GM21723 (cell line): ENCODE measurements around the gene PXMP2.

Experiments
- ATAC-seq: cut with Tn5 transposase; IDR thresholded peaks from one replicate; pipeline ENCODE4 v1.9.1; 2021; ENCODE audit warnings: mild to moderate bottlenecking, moderate library complexity; ENCODE audit not compliant: unreplicated experiment

The PXMP2 gene

GRCh38 chr12:132687211-132688164 is at the start of gene PXMP2, which contains the start of gene POLE:
Gene PXMP2, plus strand, starts transcription at chr12:132687587. Its CDS starts 84 bp downstream, at chr12:132687671.
Gene POLE, minus strand, starts transcription at chr12:132687342. Its CDS starts 27 bp downstream, at chr12:132687315.
- peak; percentile 96 for ATAC-seq

- ATAC-seq: no peak
These were observed 49.6 kb upstream of the PXMP2 start for GRCh38 chr12:132637811-132638210.

DNA sequence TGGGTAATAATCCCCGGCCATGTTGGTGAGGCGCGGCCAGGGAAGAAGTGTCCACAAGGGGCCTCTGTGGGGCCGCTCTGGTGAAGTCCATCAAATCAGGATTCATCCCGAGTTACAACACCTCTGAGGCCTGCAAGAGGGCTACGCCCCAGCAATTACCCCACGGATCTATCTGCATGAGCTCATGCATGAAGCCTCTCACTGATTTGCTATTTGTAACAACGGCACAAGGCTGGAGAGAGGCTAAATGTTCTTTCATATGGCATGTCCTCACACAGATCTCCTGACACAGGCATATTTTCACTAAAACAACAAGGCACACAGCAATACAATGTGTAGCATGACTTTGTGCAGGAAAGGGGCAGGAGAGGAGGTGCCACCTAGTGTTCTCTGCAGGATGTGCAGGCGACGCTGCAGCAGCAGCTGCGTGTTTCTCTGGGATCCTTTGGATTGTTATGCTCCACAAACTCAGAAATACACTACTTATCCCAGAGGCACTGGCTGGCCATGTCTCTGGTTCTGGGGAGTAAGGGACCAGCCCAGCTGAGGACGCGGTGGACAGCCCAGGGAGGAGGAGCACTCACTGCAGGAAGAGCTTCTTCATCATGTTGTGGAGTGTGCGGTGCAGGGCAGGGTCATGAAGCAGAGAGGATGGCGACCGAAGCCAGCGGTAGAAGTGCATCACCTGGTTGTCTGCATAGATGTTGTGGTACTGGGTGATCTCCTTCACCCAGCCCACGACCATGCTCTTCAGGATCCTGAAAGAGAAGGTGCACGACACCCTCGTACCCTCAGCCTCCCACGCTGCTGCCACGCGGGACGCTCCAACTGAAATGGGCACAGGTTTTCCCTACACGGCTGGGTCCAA is 48.6 kb upstream of the PXMP2 start:
- no peak for ATAC-seq

DNA sequence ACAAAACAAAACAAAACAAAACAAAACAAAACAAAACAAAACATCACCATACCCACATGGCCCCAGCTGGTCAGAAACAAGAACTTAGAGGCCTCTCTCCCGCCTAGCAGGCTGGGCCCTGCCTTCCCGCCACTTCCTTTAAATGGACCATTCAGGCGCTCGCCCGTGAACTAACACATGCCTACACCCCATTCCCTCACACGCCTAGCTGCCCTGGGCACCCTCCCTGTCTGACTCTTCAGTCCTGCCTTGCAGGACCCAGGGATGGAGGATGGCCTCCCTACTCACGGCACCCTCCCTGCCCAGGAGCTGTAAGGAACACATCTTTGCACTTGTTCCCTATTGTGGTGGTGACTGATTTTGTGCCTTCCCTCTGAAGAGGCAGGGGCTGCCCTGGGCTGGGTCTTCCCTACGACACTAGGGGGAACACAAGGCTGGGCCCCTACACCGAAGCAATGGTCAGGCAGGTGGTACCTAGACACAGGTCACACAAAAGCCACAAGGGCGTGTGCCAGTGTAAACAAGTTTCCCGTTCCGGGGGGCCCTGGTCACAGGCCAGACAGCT is 47.3 kb upstream of the PXMP2 start:
- ATAC-seq: no peak

DNA sequence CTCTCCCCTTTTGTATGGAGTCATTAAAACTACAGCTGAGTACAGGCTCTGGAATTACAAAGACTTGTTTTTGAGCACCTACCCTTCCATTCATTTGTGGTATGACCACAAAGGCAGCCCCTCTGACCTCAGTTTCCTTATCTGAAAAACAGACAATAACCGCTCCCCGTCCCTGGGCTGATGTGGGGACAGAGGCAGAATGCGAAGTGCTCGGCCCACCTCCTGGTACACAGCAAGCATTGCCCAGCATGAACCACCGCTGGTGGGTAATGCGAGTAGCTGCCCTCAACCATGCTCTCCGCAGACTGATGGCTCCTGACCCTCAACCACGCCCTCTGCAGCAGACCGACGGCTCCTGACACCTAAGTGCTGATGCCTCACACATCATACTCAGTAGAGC is 46.5 kb upstream of the PXMP2 start:
- no peak for ATAC-seq

GRCh38 chr12:132641811-132642650 is 45.4 kb upstream of the PXMP2 start:
- no peak for ATAC-seq

GRCh38 chr12:132642846-132643835 is 44.2 kb upstream of the PXMP2 start:
- no peak for ATAC-seq

GRCh38 chr12:132646850-132647249 is 40.5 kb upstream of the PXMP2 start:
- ATAC-seq: no peak

DNA sequence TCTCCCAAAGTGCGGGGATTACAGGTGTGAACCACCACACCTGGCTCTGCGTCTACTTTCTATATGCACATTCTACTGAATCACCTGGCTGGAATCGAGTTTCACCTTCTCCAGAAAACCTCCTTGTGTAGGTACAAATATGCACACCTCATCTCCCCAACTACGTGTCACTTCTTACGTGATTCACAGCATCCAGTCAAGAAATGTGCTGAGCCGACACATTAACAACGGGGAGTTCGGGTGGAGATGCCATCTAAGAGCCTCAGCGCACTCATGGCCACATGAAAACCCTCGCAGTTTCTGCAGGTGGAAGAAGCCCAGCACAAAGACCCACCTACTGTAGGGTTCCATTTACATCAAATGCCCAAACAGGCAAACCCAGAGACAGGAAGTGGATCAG is 39.5 kb upstream of the PXMP2 start:
- ATAC-seq: no peak

GRCh38 chr12:132648616-132649225 is 38.7 kb upstream of the PXMP2 start:
- ATAC-seq: no peak

GRCh38 chr12:132649226-132649945 is 38.0 kb upstream of the PXMP2 start:
- no peak for ATAC-seq

DNA sequence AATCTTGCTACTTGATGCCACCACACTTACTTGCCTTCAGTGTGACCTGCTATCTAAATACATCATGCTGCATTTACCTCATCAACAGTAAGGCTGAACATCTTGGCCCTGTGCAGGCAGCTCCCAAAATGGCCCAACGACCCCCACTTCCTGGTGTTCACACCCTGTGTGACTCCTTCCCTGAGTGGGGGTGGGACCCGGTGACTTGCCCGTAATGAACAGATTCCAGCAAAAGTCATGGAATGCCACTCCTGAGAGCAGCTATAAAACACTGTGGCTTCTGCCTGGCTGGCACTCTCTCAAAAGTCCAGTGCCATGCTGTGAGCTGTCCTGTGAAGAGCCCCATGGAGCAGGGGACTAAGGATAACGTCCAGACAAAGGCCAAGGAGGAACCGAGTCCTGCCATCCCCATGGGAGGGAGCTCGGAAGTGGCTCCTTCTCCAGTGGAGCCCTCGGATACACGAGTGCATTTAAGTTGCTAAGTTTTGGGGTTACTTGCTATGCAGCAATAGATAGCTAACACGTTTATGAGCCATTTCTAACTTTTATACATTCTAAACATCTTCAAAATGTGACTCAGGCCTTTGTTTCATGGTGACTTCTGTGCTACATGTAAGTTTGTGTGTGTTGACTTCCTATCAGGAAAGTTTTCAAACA is 35.8 kb upstream of the PXMP2 start:
- no peak for ATAC-seq

DNA sequence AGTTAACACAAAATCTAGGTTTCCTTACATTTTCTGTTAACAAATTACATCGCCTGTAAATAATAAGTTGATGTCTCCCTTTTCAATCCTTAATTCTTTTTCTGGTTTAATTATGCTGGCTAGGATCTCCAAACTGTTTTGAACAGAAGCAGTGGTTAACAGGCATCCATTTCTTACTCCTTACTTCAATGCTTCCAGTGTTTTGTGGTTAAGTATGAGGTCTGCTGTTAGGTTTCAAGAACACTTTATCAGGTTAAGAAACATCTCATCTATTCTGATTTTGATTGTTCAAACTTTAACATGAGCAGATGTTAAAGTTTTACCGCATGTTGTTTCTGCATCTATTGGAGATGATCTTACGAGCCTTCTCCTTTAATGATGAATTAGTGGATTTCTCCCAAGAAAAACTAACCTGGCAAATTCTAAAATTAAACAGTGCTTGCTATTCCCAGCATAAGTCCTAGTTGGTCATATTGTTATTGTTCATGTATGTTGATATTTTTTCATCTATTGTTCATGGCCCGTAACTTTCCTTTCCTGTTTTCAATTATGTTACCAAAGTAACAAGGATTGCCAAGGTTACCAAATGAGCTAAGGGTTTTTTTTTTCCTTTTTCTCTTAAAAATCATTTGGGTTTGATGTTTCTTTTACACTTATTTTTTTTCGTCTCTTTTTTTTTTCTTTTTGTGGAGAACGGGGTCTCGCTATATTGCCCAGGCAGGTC is 33.7 kb upstream of the PXMP2 start:
- no peak for ATAC-seq

GRCh38 chr12:132657004-132657727 is 30.2 kb upstream of the PXMP2 start:
- no peak for ATAC-seq

DNA sequence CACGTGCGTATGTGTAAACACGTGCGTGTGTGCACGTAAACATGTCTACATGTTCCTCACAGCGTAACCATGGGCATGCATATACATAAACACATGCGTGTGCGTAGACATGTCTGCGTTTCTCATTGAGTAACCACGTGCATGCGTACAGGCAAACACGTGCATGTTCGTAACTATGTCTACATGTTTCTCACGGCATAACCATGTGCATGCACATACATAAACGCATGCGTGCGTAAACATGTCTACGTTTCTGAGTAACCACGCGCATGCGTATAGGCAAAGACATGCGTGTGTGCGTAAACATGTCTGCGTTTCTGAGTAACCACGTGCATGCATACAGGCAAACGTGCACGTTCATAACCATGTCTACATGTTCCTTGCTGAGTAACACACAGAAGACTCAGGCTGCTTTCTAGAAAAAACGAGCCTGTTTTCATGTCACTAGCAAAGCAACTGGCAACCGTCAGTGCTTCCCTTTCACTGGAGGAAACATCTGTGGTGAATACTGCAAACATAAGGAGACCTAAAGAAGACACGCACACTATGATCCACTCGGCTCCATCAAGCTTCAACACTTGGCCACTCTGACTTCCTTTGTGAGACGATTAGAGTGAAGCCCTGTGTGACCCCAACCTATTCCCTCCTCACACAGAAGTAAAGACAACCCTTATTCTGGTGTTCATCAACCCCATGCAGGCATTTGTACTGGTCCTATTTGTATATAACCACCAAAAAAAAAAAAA is 29.1 kb upstream of the PXMP2 start:
- no peak for ATAC-seq

DNA sequence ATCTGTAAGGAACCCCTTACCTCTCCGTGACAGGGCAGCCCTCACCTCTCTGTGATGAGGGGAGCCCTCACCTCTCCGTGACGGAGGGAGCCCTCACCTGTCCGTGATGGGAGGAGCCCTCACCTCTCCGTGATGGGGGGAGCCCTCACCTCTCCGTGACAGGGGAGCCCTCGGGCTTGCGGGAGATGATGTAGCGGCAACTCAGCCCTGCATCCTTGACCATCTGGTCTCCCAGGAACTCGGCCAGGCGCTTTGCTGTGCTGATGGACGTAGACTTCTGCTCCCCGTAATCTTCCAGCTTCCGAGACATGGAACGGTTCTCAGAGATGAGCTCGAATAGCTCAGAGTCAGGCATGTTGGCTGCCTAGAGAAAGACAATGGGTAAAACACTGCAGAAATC is 28.2 kb upstream of the PXMP2 start:
- no peak for ATAC-seq
